Measurements from ENCODE around the gene GLRX.
"Not testable (repeated sequence)": the region's sequence is repeated elsewhere in the genome, so short reads cannot be mapped to it uniquely, and the experiment has no call there.

The GLRX gene

GRCh38 chr5:95812074-95812471 is 10.5 kb downstream of the GLRX start:
- Histone ChIP-seq H3K9me3 (ENCODE audit: severe bottlenecking) (no peaks in the 10 kb centered on the region), H3K36me3 (ENCODE audit: low read depth) (peaks cover 13% of the 10 kb centered on the region), H3K27me3 (ENCODE audit: insufficient read depth, poor library complexity, severe bottlenecking) (no peaks in the 10 kb centered on the region), H3K27ac (ENCODE audit: poor library complexity, severe bottlenecking) (no peak overlapping the region), H3K4me1 (ENCODE audit: insufficient read depth, poor library complexity, severe bottlenecking) (no peaks in the 10 kb centered on the region), H3K4me3 (ENCODE audit: severe bottlenecking) (no peak overlapping the region)
- no peak for TF ChIP-seq CTCF (IDR thresholded peaks at IDR 0.05; ENCODE audit: poor library complexity, severe bottlenecking)
- DNase-seq (ENCODE audit: low spot score) (no peak), ATAC-seq (ENCODE audit: low read depth) (no peak)

DNA sequence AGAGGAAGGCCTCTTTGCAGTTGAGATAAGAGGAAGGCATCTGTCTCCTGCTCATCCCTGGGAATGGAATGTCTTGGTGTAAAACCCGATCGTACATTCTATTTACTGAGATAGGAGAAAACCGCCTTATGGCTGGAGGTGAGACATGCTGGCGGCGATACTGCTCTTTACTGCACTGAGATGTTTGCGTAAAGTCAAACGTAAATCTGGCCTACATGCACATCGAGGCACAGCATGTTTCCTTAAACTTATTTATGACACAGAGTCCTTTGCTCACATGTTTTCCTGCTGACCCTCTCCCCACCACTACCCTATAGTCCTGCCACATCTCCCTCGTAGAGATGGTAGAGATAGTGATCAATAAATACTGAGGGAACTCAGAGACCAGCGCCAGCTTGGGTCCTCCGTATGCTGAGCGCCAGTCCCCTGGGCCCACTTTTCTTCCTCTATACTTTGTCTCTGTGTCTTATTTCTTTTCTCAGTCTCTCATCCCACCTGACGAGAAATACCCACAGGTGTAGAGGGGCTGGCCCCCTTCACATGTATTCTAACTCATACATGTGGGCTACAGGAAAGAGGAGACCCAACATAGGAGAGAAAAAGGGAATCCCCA is 11.0 kb downstream of the GLRX start:
- H3K27ac ChIP-seq (ENCODE audit: poor library complexity, severe bottlenecking); ATAC-seq (ENCODE audit: low read depth); H3K9me3 ChIP-seq (ENCODE audit: severe bottlenecking); H3K4me1 ChIP-seq (ENCODE audit: insufficient read depth, poor library complexity, severe bottlenecking); DNase-seq (ENCODE audit: low spot score); H3K27me3 ChIP-seq (ENCODE audit: insufficient read depth, poor library complexity, severe bottlenecking); H3K4me3 ChIP-seq (ENCODE audit: severe bottlenecking); H3K36me3 ChIP-seq (ENCODE audit: low read depth): not testable (repeated sequence)

DNA sequence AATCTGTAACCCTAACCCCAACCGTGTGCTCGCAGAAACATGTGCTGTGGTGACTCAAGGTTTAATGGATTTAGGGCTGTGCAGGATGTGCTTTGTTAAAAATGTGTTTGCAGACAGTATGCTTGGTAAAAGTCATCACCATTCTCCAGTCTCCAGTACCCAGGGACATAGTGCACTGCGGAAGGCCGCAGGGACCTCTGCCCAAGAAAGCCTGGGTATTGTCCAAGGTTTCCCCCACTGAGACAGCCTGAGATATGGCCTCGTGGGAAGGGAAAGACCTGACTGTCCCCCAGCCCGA is 11.5 kb downstream of the GLRX start:
- H3K27ac ChIP-seq (ENCODE audit: poor library complexity, severe bottlenecking); H3K9me3 ChIP-seq (ENCODE audit: severe bottlenecking); H3K36me3 ChIP-seq (ENCODE audit: low read depth); ATAC-seq (ENCODE audit: low read depth); H3K27me3 ChIP-seq (ENCODE audit: insufficient read depth, poor library complexity, severe bottlenecking); DNase-seq (ENCODE audit: low spot score); H3K4me3 ChIP-seq (ENCODE audit: severe bottlenecking); H3K4me1 ChIP-seq (ENCODE audit: insufficient read depth, poor library complexity, severe bottlenecking): not testable (repeated sequence)

DNA sequence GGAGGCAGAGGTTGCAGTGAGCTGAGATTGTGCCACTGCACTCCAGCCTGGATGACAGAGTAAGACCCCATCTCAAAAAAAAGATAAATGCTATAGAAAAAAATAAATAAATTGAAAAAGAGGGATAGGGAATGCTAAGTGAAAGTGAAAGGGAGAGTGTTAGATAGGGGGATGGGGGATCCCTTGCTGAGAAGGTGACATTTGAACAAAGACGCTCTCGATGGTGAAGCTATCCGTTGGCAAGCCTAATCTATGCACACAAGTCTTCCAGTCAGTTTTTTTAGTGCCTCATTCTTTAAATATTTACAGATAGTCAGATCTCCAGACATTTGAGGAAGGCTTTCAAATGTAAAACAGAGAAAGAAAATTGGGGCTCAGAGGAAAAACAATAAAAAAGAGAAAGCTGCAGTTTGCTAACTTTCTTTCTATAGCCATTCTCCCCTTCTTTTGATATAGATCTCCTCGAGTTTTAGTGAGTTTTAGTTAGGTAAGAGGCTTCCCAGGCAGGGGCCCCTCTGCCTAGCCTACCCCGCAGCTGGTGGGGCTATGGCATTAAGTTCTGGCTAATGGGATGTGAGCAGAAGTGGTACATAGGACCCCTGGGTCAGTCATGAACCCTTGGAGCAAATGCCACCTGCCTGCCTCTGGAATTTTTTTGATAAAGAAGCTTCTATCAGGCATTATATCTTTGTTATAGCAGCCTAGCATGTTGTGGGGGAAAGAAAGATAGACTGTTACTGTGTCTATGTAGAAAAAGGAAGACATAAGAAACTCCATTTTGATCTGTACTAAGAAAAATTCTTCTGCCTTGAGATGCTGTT is 12.0 kb downstream of the GLRX start:
- Histone ChIP-seq H3K36me3 (ENCODE audit: low read depth) (peaks cover 5% of the 10 kb centered on the region; the same call in 1 of the 2 replicates), H3K4me3 (ENCODE audit: severe bottlenecking) (no peak overlapping the region), H3K27ac (ENCODE audit: poor library complexity, severe bottlenecking) (no peak overlapping the region), H3K27me3 (ENCODE audit: insufficient read depth, poor library complexity, severe bottlenecking) (no peaks in the 10 kb centered on the region), H3K9me3 (ENCODE audit: severe bottlenecking) (no peaks in the 10 kb centered on the region), H3K4me1 (ENCODE audit: insufficient read depth, poor library complexity, severe bottlenecking) (no peaks in the 10 kb centered on the region)
- ATAC-seq (ENCODE audit: low read depth), result no peak
- no peak for DNase-seq (ENCODE audit: low spot score)
- TF ChIP-seq CTCF (IDR thresholded peaks at IDR 0.05; ENCODE audit: poor library complexity, severe bottlenecking), result no peak

DNA sequence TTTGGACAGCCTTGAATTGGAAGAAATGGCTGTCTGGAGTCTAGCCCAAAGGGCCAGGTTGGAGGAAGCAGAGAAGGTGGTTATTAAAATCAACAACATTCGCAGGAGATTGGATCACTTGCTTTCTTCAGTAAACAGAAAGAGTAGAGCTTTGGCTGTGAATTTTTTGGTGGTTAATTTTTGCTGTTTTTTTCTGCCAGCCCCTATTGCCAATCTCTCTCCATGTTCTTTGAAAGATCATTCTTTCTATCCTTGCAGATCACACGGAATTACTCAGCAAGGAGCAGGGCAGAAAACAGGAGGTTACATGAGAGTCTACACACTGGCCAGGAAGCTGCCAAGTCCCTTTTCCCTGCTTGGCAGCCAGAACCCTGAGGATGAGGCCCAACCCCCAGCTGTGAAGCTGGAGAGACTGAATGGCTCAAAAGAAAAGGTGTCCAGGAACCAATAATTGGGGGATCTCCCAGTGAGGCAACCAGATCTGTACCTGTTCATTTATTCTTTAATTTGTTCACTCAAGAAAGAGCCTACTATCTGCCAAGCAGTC is 13.0 kb downstream of the GLRX start:
- Histone ChIP-seq H3K27me3 (ENCODE audit: insufficient read depth, poor library complexity, severe bottlenecking) (no peaks in the 10 kb centered on the region), H3K36me3 (ENCODE audit: low read depth) (peaks cover 5% of the 10 kb centered on the region; the same call in 1 of the 2 replicates), H3K4me1 (ENCODE audit: insufficient read depth, poor library complexity, severe bottlenecking) (no peaks in the 10 kb centered on the region), H3K4me3 (ENCODE audit: severe bottlenecking) (no peak overlapping the region), H3K27ac (ENCODE audit: poor library complexity, severe bottlenecking) (no peak overlapping the region), H3K9me3 (ENCODE audit: severe bottlenecking) (no peaks in the 10 kb centered on the region)
- no peak for TF ChIP-seq CTCF (IDR thresholded peaks at IDR 0.05; ENCODE audit: poor library complexity, severe bottlenecking)
- ATAC-seq (ENCODE audit: low read depth) (no peak), DNase-seq (ENCODE audit: low spot score) (no peak)
